ENCODE data around the gene CLSTN2.

- no peak for TF ChIP-seq TAF1 (conservative IDR thresholded peaks at IDR 0.05)
- TF ChIP-seq CTCF (IDR thresholded peaks at IDR 0.05; ENCODE audit: low read depth, low read length, missing input control) = no peak
- no peak for TF ChIP-seq RAD21 (IDR thresholded peaks at IDR 0.05)
- TF ChIP-seq YY1 (IDR thresholded peaks at IDR 0.05) = peak; percentile 25
- TF ChIP-seq, protein P1, sequence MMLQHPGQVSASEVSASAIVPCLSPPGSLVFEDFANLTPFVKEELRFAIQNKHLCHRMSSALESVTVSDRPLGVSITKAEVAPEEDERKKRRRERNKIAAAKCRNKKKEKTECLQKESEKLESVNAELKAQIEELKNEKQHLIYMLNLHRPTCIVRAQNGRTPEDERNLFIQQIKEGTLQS (IDR thresholded peaks at IDR 0.05) = no peak
- no peak for TF ChIP-seq JUND (IDR thresholded peaks at IDR 0.05)
Observed at GRCh38 chr3:140386357-140387100, 451.5 kb downstream of the CLSTN2 start.
